A673 (cell line): ENCODE data around the gene GABRD. TPM values are rescaled to one million over a fixed set of nuclear protein-coding genes. Genes with fewer than 3 reads are reported as not detected.

Experiments used
- BruUV-seq: library from RNA; stranded (reverse); fragments of 400-500 nt; replicated peaks from 2 replicates; lab custom pipeline; 2021; lab: Mats Ljungman, UMichigan
- CTCF ChIA-PET: fragments of 300-600 bp; sonication (Branson Sonifier 250); formaldehyde crosslinking; loops from one replicate; lab custom pipeline; 2022; ENCODE audit warnings: antibody characterized with exemption; lab: Charles Lee
- POLR2A ChIA-PET: fragments of 300-600 bp; sonication (Branson Sonifier 250); formaldehyde crosslinking; loops from one replicate; lab custom pipeline; 2022; ENCODE audit warnings: antibody characterized with exemption; ENCODE audit not compliant: low non-redundant PET; lab: Charles Lee
- DNase-seq: peaks from one replicate; pipeline ENCODE4 v3.0.0-alpha.2; 2015; ENCODE audit warnings: low spot score
- H3K27ac ChIP-seq: fragments of 200-600 bp; sonication (generic); 2 replicates; pipeline ENCODE4 v1.5.1; 2016; ENCODE audit warnings: mixed run types, low read depth, mild to moderate bottlenecking, mixed read lengths, antibody characterized with exemption, low read length; ENCODE audit not compliant: poor library complexity, severe bottlenecking
- H3K27me3 ChIP-seq: fragments of 200-600 bp; sonication (generic); replicated peaks from 2 replicates; pipeline ENCODE4 v1.6.1; 2017; ENCODE audit warnings: mixed run types, low read depth, mild to moderate bottlenecking, mixed read lengths, antibody characterized with exemption, low read length; ENCODE audit not compliant: insufficient read depth, poor library complexity
- H3K36me3 ChIP-seq: fragments of 200-600 bp; sonication (generic); 2 replicates; pipeline ENCODE4 v1.6.1; 2016; ENCODE audit warnings: mixed run types, mild to moderate bottlenecking, mixed read lengths, antibody characterized with exemption, low read length; ENCODE audit not compliant: insufficient read depth, poor library complexity, severe bottlenecking
- H3K4me1 ChIP-seq: fragments of 200-600 bp; sonication (generic); 2 replicates; pipeline ENCODE4 v1.6.1; 2017; ENCODE audit warnings: mixed run types, mild to moderate bottlenecking, mixed read lengths, antibody characterized with exemption, low read length; ENCODE audit not compliant: insufficient read depth, poor library complexity, severe bottlenecking
- H3K4me3 ChIP-seq: fragments of 200-600 bp; sonication (generic); 2 replicates; pipeline ENCODE4 v1.5.1; 2016; ENCODE audit warnings: low read depth, mixed run types, mild to moderate bottlenecking, mixed read lengths, low read length; ENCODE audit not compliant: poor library complexity, severe bottlenecking
- H3K9me3 ChIP-seq: fragments of 200-600 bp; sonication (generic); 2 replicates; pipeline ENCODE4 v1.6.1; 2016; ENCODE audit warnings: mixed run types, low read depth, mild to moderate bottlenecking, mixed read lengths, antibody characterized with exemption, low read length; ENCODE audit not compliant: poor library complexity, severe bottlenecking
- EZH2 ChIP-seq: fragments of 200-600 bp; sonication (generic); IDR thresholded peaks from 2 replicates; pipeline ENCODE4 v1.6.1; 2017; ENCODE audit warnings: borderline replicate concordance, low read depth, mild to moderate bottlenecking, mixed read lengths, antibody characterized with exemption, low read length; ENCODE audit not compliant: poor library complexity, severe bottlenecking
- intact Hi-C: fragments of 100-400 bp; cut with micrococcal nuclease; formaldehyde crosslinking; loops from one replicate; pipeline ENCODE4 v1.10.0; 2022; ENCODE audit not compliant: unreplicated experiment
- total RNA-seq: library from RNA; stranded (reverse); gene quantifications from 2 replicates; pipeline ENCODE4 v1.2.3, GENCODE V29; 2021
- TF ChIP-seq, protein P1 (sequence below): fragments of 300-800, 200-600 bp; sonication (generic); conservative IDR thresholded peaks from 2 replicates; pipeline ENCODE4 v1.5.1; 2017; ENCODE audit warnings: low read depth, mild to moderate bottlenecking, antibody characterized with exemption, low read length, moderate library complexity, mixed read lengths

GABRD gene
- total RNA-seq, 1 experiment from 2014 or later: not detected

DNA sequence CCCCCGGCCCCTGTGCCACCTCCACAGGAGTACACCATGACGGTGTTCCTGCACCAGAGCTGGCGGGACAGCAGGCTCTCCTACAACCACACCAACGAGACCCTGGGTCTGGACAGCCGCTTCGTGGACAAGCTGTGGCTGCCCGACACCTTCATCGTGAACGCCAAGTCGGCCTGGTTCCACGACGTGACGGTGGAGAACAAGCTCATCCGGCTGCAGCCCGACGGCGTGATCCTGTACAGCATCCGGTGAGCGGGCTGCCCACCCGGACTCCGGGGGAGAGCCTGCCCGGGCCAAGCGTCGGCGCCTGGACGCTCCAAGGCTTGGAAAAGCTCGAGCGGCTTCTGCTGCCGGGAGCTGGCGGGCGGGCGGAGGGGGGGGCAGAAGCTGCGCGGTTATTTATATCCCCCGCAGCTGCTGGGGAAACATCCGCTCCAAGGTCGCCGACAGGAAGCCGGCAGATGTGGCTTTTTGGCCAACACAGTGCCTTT, 6.4 kb downstream of the GABRD start:
- TF ChIP-seq, protein P1, sequence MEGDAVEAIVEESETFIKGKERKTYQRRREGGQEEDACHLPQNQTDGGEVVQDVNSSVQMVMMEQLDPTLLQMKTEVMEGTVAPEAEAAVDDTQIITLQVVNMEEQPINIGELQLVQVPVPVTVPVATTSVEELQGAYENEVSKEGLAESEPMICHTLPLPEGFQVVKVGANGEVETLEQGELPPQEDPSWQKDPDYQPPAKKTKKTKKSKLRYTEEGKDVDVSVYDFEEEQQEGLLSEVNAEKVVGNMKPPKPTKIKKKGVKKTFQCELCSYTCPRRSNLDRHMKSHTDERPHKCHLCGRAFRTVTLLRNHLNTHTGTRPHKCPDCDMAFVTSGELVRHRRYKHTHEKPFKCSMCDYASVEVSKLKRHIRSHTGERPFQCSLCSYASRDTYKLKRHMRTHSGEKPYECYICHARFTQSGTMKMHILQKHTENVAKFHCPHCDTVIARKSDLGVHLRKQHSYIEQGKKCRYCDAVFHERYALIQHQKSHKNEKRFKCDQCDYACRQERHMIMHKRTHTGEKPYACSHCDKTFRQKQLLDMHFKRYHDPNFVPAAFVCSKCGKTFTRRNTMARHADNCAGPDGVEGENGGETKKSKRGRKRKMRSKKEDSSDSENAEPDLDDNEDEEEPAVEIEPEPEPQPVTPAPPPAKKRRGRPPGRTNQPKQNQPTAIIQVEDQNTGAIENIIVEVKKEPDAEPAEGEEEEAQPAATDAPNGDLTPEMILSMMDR: no peak
- TF ChIP-seq EZH2: no peak
- POLR2A ChIA-PET: no interaction called here
- no peaks in the 10 kb centered on the region for H3K36me3 ChIP-seq
- H3K27me3 ChIP-seq: peaks cover 25% of the 10 kb centered on the region
- H3K4me1 ChIP-seq: no peaks in the 10 kb centered on the region
- CTCF ChIA-PET: no interaction called here
- intact Hi-C loops: no loop called here
- no peaks in the 10 kb centered on the region for H3K9me3 ChIP-seq
- no TSS peak for BruUV-seq
- no peak for DNase-seq
- H3K27ac ChIP-seq: no peak overlapping the region
- no peak overlapping the region for H3K4me3 ChIP-seq

DNA sequence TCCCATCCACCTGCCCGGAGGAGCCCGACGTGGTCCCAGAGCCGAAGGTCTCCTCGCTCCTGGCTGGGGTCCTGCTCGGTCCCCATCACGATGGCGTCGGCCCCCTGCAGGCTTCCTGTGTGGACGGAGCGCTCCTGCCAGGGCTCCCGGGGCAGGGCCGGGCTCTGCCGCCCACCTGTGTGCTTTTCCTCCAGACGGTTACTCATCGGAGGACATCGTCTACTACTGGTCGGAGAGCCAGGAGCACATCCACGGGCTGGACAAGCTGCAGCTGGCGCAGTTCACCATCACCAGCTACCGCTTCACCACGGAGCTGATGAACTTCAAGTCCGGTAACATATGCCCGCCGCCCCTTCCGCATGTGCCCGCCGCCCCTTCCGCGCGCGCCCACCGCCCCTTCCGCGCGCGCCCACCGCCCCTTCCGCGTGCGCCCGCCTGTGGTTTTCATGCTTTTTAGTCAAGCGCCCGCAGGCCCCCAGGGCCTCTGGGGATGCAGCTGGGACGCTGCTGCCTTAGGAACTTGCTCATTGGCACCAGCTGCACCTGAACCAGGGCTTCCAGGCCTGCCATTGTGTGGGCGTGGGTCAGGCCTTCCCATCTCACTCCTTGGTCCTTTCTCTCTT, 8.9 kb downstream of the GABRD start:
- Histone ChIP-seq H3K27ac (no peak overlapping the region), H3K4me1 (no peaks in the 10 kb centered on the region), H3K9me3 (no peaks in the 10 kb centered on the region), H3K36me3 (no peaks in the 10 kb centered on the region), H3K27me3 (no peaks in the 10 kb centered on the region), H3K4me3 (no peak overlapping the region)
- no TSS peak for BruUV-seq
- TF ChIP-seq EZH2: no peak
- TF ChIP-seq, protein P1: no peak
- ChIA-PET POLR2A (no interaction called here), CTCF (no interaction called here)
- no peak for DNase-seq
- intact Hi-C loops: no loop called here

DNA sequence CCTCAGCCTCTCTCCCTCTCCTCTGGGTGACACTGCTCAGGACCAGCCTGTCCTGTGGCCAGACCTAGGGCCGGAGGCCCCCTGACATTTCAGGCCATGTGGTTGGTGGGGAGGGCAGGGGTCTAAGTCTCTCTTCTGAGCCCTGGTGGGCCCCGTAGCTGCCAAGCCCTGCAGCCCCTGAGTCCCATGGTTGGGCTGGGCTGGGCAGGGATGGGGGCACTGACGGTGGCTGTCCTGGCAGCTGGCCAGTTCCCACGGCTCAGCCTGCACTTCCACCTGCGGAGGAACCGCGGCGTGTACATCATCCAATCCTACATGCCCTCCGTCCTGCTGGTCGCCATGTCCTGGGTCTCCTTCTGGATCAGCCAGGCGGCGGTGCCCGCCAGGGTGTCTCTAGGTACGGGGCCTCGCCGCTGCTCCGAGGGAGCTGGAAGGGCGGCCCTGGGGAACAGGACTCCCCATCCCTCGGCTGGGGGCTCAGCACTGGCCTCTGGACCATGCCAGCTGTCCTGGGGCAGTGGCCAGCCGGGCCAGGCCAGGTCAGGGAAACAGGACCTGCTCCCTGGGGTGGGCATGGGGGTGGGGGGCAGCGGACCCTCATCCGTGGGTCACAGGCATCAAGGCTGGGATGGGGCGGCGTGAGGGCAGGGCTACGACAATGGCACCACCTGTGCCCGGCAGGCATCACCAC, 9.9 kb downstream of the GABRD start:
- no peak overlapping the region for H3K4me3 ChIP-seq
- no peaks in the 10 kb centered on the region for H3K27me3 ChIP-seq
- TF ChIP-seq EZH2: no peak
- TF ChIP-seq, protein P1: no peak
- H3K9me3 ChIP-seq: no peaks in the 10 kb centered on the region
- no peak for DNase-seq
- ChIA-PET CTCF (no interaction called here), POLR2A (no interaction called here)
- intact Hi-C loops: no loop called here
- no peak overlapping the region for H3K27ac ChIP-seq
- H3K4me1 ChIP-seq: no peaks in the 10 kb centered on the region
- no peaks in the 10 kb centered on the region for H3K36me3 ChIP-seq
- no TSS peak for BruUV-seq
